GM12864 (cell line): ENCODE results near the gene NLGN2.

Experiments used
- DNase-seq: peaks from one replicate; pipeline ENCODE4 v3.0.0-alpha.2; 2011; ENCODE audit warnings: low read depth
- H3K4me3 ChIP-seq: 2 replicates; pipeline ENCODE4 v1.5.1; 2011; ENCODE audit warnings: mild to moderate bottlenecking, low read depth, low read length, control low read depth
- CTCF ChIP-seq: IDR thresholded peaks from 2 replicates; pipeline ENCODE4 v1.5.1; 2011; ENCODE audit warnings: low read depth, mild to moderate bottlenecking, moderate library complexity, low read length, control low read depth, inconsistent platforms; ENCODE audit errors: missing control alignments

Gene NLGN2

GRCh38 chr17:7408863-7409262 lies 1.2 kb downstream of the NLGN2 start:
- H3K4me3 ChIP-seq: no peak overlapping the region
- TF ChIP-seq CTCF: no peak
- no peak for DNase-seq

GRCh38 chr17:7409716-7410115 lies 2.1 kb downstream of the NLGN2 start:
- H3K4me3 ChIP-seq: no peak overlapping the region
- TF ChIP-seq CTCF: no peak
- no peak for DNase-seq

- DNase-seq: no peak
- TF ChIP-seq CTCF: no peak
- no peak overlapping the region for H3K4me3 ChIP-seq
Measured at GRCh38 chr17:7410634-7411426, 3.2 kb downstream of the NLGN2 start.

GRCh38 chr17:7411427-7411750 lies 3.7 kb downstream of the NLGN2 start:
- no peak for TF ChIP-seq CTCF
- DNase-seq: no peak
- H3K4me3 ChIP-seq: no peak overlapping the region

GRCh38 chr17:7413346-7413985 lies 5.8 kb downstream of the NLGN2 start:
- TF ChIP-seq CTCF: no peak
- H3K4me3 ChIP-seq: no peak overlapping the region
- DNase-seq: no peak

- no peak overlapping the region for H3K4me3 ChIP-seq
- TF ChIP-seq CTCF: no peak
- DNase-seq: no peak
Measured at GRCh38 chr17:7414837-7415236, 7.2 kb downstream of the NLGN2 start.

- no peak for DNase-seq
- no peak for TF ChIP-seq CTCF
- H3K4me3 ChIP-seq: no peak overlapping the region
Measured at GRCh38 chr17:7415784-7416183, 8.1 kb downstream of the NLGN2 start.
